Skin of body (tissue), 2 donors: ENCODE data around the gene PCBP3. TPM values are rescaled to one million over a fixed set of nuclear protein-coding genes. Genes with fewer than 3 reads are reported as not detected.
"Not testable (repeated sequence)": the region's sequence is repeated elsewhere in the genome, so short reads cannot be mapped to it uniquely, and the experiment has no call there.

Experiments
- DNase-seq: peaks from one replicate; lab custom pipeline; 2025; lab: John Stamatoyannopoulos, UW
- total RNA-seq: library from RNA; depleted of rRNA; stranded (reverse); fragments of >200 nt; gene quantifications from one replicate; pipeline ENCODE4 v1.2.3, GENCODE V29; 2014

Gene PCBP3
- total RNA-seq, 1 donor from 2014 or later = 3.4 TPM

- no peak for DNase-seq
These were observed 298.4 kb downstream of the PCBP3 start for GRCh38 chr21:45941717-45942546.

- no peak for DNase-seq
These were observed 299.5 kb downstream of the PCBP3 start for GRCh38 chr21:45942755-45943629.

DNA sequence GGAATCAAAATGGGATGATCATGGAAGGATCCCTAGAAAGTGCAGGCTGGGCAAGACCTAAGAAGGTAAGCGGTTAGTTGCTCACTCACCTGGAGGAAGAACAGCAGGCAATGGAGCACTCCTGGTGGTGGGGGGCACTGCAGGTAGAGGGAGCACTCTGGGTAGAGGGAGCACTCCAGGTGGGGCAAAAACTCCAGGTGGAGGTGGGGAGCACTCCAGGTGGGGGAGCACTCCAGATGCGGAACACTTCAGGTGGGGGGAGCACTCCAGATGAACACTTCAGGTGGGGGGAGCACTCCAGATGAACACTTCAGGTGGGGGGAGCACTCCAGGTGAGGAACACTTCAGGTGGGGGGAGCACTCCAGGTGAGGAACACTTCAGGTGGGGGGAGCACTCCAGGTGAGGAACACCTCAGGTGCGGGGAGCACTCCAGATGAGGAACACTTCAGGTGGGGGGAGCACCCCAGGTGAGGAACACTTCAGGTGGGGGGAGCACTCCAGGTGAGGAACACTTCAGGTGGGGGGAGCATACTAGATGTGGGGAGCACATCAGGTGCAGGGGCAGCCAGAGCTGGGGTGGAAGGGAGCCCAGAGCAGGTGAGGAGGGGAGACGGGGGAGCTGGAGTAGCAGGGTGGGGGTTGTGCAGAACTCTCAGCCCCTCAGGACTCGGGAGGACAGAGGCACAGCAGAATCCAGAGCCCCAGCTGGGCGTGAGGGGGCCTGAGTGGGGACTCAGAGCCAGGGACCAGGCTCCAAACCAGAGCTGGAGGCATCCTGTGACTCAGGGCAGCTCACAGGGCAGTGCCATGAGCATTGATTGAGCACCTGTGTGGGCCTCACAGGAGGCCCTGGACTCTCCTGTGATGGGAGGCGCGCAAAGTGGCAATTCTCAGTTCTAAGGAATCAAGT is 300.4 kb downstream of the PCBP3 start:
- no peak for DNase-seq

DNA sequence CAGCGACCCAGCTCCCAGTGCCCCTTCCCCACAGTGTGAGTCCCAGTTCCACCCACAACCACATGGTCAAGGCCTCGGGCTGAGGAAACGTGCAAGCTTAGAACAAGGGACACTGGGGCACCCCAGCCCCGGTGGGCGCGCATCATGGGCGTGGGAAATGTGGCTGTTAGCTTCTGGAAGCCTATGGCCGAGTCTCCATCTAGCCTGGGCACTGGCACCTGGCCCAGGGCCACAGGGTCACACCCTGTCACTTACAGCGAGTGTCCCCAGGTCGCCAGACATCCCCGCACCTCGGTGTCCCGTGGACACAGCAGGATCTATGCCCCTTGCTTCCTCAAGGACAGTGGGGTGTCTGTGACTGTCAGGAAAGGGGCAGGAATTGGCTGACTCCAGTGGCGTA is 301.1 kb downstream of the PCBP3 start:
- DNase-seq = no peak

GRCh38 chr21:45945066-45945867 is 301.7 kb downstream of the PCBP3 start:
- no peak for DNase-seq

GRCh38 chr21:45945868-45946210 is 302.3 kb downstream of the PCBP3 start:
- no peak for DNase-seq

DNA sequence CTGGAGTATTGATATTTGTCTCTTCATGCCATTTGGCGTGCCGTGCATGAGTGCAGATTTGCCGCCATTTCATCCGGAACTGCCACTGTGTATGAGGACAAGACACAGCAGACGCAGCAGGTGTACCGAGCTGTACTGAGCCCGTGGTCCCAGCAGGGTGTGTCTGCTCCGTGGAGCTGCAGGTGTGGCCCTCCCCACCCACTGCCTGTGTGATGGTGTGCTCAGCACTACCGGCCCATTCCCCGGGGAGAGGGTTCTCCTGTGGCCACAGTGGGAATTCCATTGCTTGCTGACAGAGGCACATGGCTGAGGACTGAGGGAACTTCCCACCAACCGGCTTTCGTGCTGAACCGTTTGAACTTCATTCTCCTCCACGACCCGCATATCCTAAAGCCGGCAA is 303.8 kb downstream of the PCBP3 start:
- DNase-seq = no peak

- no peak for DNase-seq
These were observed 304.3 kb downstream of the PCBP3 start for GRCh38 chr21:45947716-45948255.

DNA sequence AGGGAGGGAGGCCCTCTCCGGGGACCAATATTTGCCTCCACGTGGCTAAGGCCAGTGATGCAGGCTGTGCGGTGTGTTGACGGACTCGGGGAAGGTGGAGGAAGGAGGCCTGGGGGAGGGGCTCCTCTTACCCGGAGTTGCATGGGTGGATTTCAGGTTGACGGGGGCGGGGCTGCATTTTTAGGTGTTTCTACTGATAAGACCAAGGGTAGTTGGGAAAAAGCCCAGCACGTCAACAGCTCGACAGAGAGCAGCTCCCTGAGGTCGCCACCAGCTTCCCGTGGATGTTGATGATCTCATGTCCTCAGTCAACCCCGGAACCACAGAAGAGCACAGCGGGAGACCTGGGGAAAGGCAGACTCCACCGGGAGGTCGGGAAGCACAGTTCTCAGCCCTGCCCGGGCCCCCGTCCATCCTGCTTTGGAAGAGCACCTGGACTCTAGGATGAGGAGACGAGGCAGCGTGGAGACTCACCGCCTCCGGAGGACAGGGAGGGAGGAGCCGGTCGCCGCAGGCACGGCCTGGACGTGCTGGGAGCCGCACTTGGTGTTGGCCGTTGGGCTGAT is 305.1 kb downstream of the PCBP3 start:
- no peak for DNase-seq

DNA sequence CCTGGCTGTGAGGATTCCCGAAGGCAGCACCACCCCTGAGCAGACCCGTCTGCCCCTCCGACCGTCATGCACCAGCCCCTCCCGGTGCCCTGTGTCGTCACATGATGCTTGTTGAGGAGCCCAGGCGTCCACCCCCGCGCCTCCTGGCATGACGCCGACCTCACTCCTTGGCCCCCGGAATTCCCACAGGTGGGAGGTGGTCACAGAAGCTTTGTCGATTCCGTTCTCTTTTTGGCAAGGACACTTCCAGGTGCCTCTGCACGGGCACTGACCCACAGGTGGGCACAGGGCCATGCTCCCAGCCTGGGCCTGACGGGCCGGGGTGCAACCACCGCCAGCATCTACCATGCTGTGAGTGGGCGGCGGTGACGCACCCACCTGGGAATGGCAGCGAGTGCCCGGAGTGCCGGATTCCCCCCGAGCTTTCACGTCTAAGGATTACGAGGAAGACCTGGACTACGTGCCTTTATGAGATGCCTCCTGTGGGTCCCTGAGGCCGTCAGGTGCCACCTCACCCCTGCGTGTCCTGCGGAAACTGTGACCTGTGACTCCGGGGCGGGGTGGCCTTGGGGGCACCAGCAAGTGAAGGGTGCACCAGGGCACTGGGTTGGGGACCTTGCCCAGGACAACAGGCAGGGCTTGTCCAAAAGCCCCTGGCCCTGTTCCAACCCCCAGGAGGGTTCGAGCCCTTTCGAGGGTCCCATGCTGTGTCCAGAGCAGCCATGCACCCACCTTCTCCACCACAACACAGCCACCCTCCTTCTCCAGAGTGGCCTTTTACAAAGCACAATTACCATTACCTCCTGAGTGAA is 306.6 kb downstream of the PCBP3 start:
- DNase-seq = no peak

DNA sequence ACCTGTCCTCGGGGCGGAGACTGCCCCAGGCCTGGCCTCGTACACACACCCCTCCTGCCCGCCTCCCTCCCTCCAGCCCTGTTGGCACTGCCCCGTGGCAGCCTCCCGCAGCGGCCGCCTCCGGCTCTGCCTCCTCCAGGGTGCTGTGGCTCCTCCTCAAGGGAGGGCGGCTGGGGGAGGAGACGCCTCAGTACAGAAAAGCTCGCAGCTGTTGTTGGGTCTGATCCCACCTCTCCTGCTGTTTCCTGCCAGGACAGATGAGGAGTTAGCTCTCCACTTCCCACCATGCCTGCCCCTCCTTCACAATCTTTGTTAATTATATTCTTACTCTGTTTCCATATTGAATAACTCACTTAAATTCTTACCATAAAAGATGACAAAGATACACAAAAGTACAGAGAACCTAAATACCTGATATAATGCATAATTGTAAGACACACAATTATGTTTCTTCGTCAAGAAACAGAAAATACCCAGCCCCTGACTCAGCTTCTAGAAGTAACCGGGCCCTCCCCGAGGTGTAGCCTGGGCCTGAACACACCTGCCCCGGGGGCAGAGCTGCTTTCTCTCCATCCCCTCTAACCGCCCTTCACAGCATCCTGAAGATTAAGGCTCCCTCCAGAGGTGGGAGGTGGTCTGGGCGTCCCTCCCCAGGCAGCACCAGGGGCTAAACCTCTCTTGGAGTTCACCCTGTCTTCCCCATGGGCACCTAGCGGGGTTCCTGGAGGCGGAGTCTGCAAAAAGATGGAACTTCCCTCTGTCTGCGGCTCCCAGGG is 307.4 kb downstream of the PCBP3 start:
- peak; percentile 52 for DNase-seq

DNA sequence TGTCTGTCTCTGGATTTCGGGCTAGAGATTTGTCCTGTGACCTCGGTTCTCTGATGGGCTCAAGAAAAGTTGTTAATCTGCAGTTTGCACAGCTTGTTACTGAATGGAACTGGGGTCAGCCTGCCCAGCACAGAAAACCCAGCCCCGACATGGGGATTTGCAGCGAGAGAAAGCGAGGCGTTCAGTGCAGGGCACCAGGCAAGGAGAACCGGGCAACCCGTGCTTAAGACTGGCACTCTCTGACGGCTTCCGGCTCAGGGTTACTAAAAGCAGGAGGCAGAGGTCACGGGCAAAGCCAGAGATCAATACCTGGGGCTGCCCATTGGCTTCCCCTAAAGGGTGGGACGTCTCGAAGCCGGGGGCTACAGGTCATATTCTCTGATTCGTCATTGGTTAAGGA is 308.2 kb downstream of the PCBP3 start:
- no peak for DNase-seq

- not testable (repeated sequence) for DNase-seq
These were observed 309.0 kb downstream of the PCBP3 start for GRCh38 chr21:45952527-45952926.

DNA sequence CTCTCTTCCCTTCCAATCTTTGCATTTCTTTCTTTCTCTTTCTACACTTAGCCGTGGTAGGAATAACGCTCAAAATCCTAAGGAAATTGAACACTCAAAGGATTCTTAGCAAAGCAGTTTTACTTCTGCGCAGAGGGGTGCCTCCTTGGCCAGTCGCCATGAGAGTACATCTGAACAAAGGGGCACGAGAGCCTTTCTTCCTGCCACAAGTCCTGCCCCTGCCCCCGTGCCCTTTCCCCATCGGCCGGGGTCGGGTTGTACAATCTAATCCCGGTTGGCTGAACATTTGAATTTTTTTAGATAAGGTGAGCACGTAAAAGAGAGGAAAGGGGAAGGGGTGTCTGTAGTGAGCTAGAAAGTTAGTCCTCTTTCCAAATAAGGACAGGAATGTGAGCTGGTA is 309.4 kb downstream of the PCBP3 start:
- DNase-seq = no peak

- DNase-seq = no peak
These were observed 310.7 kb downstream of the PCBP3 start for GRCh38 chr21:45954261-45954660.

GRCh38 chr21:45954921-45955320 is 311.4 kb downstream of the PCBP3 start:
- no peak for DNase-seq

GRCh38 chr21:45957551-45957950 is 314.0 kb downstream of the PCBP3 start:
- DNase-seq = no peak

GRCh38 chr21:45957981-45958600 is 314.6 kb downstream of the PCBP3 start:
- peak; percentile 51 for DNase-seq
